GM12892 (cell line): ENCODE results near the gene ITGA8.

Experiments used
- DNase-seq: peaks from one replicate; pipeline ENCODE4 v3.0.0; 2011; ENCODE audit not compliant: insufficient read length
- FAIRE-seq: peaks from 2 replicates; lab custom pipeline; 2011; peaks lifted over from hg19 to GRCh38; lab: Jason Lieb, UNC
- POLR2A ChIP-seq: IDR thresholded peaks from 2 replicates; pipeline ENCODE4 v1.6.1; 2011; ENCODE audit warnings: low read depth, low read length, control low read depth
- POLR2AphosphoS5 ChIP-seq: IDR thresholded peaks from 2 replicates; pipeline ENCODE4 v1.6.1; 2011; ENCODE audit warnings: low read depth, low read length, control low read depth
- TAF1 ChIP-seq: IDR thresholded peaks from 2 replicates; pipeline ENCODE4 v1.6.1; 2011; ENCODE audit warnings: low read depth, mild to moderate bottlenecking, control low read depth, low read length, borderline replicate concordance

Gene ITGA8

GRCh38 chr10:15630353-15630752, 89.4 kb downstream of the ITGA8 start:
- FAIRE-seq (no peak), DNase-seq (no peak)
- TF ChIP-seq POLR2AphosphoS5 (no peak), TAF1 (no peak), POLR2A (no peak)

- TF ChIP-seq TAF1 (no peak), POLR2AphosphoS5 (no peak), POLR2A (no peak)
- DNase-seq (no peak), FAIRE-seq (no peak)
Observed at GRCh38 chr10:15627617-15628196, 92.0 kb downstream of the ITGA8 start.

- TF ChIP-seq TAF1 (no peak), POLR2A (no peak)
- FAIRE-seq: no peak
Observed at GRCh38 chr10:15626937-15627336, 92.8 kb downstream of the ITGA8 start.

GRCh38 chr10:15625261-15625660, 94.5 kb downstream of the ITGA8 start:
- DNase-seq: no peak
- TF ChIP-seq TAF1 (no peak), POLR2AphosphoS5 (no peak), POLR2A (no peak)
- no peak for FAIRE-seq

More at GRCh38 chr10:15626937-15627336, 92.8 kb downstream of the ITGA8 start:
- DNase-seq: no peak

GRCh38 chr10:15624401-15625196, 95.1 kb downstream of the ITGA8 start:
- FAIRE-seq (no peak), DNase-seq (no peak)
- TF ChIP-seq POLR2AphosphoS5 (no peak), TAF1 (no peak), POLR2A (no peak)

GRCh38 chr10:15620836-15621515, 98.7 kb downstream of the ITGA8 start:
- no peak for DNase-seq
- TF ChIP-seq TAF1 (no peak), POLR2AphosphoS5 (no peak), POLR2A (no peak)
- FAIRE-seq: no peak

GRCh38 chr10:15620337-15620736, 99.4 kb downstream of the ITGA8 start:
- FAIRE-seq: no peak
- no peak for TF ChIP-seq POLR2AphosphoS5
- no peak for TF ChIP-seq TAF1
- no peak for TF ChIP-seq POLR2A
- DNase-seq: no peak

GRCh38 chr10:15609246-15609645, 110.5 kb downstream of the ITGA8 start:
- DNase-seq (no peak), FAIRE-seq (no peak)

GRCh38 chr10:15606377-15606776, 113.3 kb downstream of the ITGA8 start:
- TF ChIP-seq TAF1: no peak
- TF ChIP-seq POLR2AphosphoS5: no peak
- TF ChIP-seq POLR2A: no peak
- FAIRE-seq (no peak), DNase-seq (no peak)

More at GRCh38 chr10:15609246-15609645, 110.5 kb downstream of the ITGA8 start:
- TF ChIP-seq POLR2AphosphoS5: no peak
- no peak for TF ChIP-seq POLR2A
- TF ChIP-seq TAF1: no peak

- no peak for FAIRE-seq
- DNase-seq: no peak
- no peak for TF ChIP-seq TAF1
- TF ChIP-seq POLR2A: no peak
- TF ChIP-seq POLR2AphosphoS5: no peak
Observed at GRCh38 chr10:15605740-15606369, 113.9 kb downstream of the ITGA8 start.

- no peak for DNase-seq
- FAIRE-seq: no peak
- no peak for TF ChIP-seq TAF1
- TF ChIP-seq POLR2AphosphoS5: no peak
- no peak for TF ChIP-seq POLR2A
Observed at GRCh38 chr10:15603446-15604011, 116.2 kb downstream of the ITGA8 start.
